Muscle layer of colon (tissue), 2 donors: ENCODE data around the gene HOXB9.

Experiments
- H3K27ac ChIP-seq: one replicate; pipeline ENCODE4 v1.7.0; 2013; ENCODE audit warnings: low read depth, mild to moderate bottlenecking, low read length, moderate library complexity
- H3K27me3 ChIP-seq, 2 donors: one replicate each; pipeline ENCODE4 v1.7.0; 2013; ENCODE audit warnings: low read length in 2 of 2, mild to moderate bottlenecking in 2 of 2; ENCODE audit not compliant: insufficient read depth in 2 of 2, control insufficient read depth in 1 of 2
- H3K36me3 ChIP-seq: one replicate; pipeline ENCODE4 v1.7.0; 2013; ENCODE audit warnings: mild to moderate bottlenecking, low read length; ENCODE audit not compliant: insufficient read depth
- H3K4me1 ChIP-seq: one replicate; pipeline ENCODE4 v1.7.0; 2013; ENCODE audit warnings: mild to moderate bottlenecking, low read length; ENCODE audit not compliant: insufficient read depth
- H3K4me3 ChIP-seq, 2 donors: one replicate each; pipeline ENCODE4 v1.7.0; 2013; ENCODE audit warnings: low read length in 2 of 2, low read depth in 1 of 2, mild to moderate bottlenecking in 1 of 2, moderate library complexity in 1 of 2
- H3K9ac ChIP-seq: one replicate; pipeline ENCODE4 v1.7.0; 2013; ENCODE audit warnings: low read length
- H3K9me3 ChIP-seq: one replicate; pipeline ENCODE4 v1.7.0; 2013; ENCODE audit warnings: mild to moderate bottlenecking, low read length
- donor health status: abdominal sarcoma.
- donor health status: Adenocarcinoma of cecum.

Gene HOXB9

DNA sequence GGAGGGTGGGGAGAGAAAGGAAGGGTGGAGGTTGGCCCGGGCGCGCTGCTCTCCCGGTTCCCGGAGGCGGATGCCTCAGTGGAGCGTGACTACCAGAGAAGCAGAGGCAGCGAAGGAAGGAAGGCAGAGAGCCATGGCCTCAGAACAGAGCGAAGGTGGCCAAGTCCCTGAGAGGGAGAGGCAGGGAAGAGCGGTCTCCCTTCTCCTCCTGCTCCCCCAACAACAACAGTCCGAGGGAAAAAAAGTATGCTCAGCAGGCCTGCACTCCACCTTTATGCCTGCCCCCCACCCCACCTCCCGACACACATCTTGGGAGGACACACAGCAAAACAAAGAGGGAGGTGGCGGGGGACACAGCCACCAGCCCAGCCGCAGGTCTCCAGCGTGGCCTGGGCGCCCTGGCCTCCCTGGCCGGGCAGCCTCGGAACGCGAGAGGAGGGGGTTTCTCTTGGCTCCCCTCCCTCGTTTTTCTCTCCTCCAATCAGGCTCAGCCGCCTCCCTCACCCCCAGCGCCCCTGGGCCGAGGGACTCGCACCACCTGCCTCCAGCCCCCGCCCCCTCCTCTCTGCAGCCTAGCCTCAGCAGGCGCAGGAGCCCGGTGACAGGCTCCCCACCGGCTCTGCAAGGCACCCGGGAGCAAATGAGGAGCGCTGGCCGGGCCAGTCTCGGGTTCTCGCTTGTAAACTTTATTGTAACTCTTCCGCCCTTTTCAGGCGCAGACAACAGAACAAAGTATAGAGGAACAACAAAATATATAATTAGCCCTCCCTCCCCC lies 14.3 kb downstream of the HOXB9 start:
- H3K36me3 ChIP-seq, result no peaks in the 10 kb centered on the region
- H3K27me3 ChIP-seq, result peaks cover 38 to 75% of the 10 kb centered on the region in 2 donors
- H3K4me3 ChIP-seq, result no peak overlapping the region
- no peak overlapping the region for H3K27ac ChIP-seq
- peaks cover 3% of the 10 kb centered on the region for H3K4me1 ChIP-seq
- no peaks in the 10 kb centered on the region for H3K9me3 ChIP-seq
- no peak overlapping the region for H3K9ac ChIP-seq

DNA sequence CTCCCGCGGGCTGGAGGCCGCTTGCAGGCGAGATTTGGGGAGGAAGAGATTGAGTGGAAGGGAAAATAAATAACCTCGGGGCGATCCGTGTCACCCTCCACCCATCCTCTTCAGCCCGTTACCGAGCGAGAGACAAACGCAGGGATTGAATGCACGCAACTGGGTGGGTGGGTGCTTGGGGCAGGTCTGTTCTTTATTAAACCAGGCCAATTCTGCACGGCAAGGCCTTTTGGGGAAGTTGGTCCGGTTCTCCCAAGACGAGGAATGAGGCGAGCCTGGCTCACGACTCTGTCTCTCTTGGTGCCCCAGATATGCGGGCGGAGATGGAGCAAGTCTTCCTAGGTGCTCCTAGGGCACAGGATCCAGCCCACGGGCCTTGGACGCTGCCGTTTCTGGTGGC lies 14.9 kb downstream of the HOXB9 start:
- no peaks in the 10 kb centered on the region for H3K36me3 ChIP-seq
- no peaks in the 10 kb centered on the region for H3K9me3 ChIP-seq
- peaks cover 3% of the 10 kb centered on the region for H3K4me1 ChIP-seq
- H3K4me3 ChIP-seq, result peak overlapping the region; percentile 51 to 74
- H3K27ac ChIP-seq, result peak overlapping the region; percentile 57
- H3K9ac ChIP-seq, result peak overlapping the region; percentile 27
- H3K27me3 ChIP-seq, result peaks cover 31 to 70% of the 10 kb centered on the region in 2 donors

DNA sequence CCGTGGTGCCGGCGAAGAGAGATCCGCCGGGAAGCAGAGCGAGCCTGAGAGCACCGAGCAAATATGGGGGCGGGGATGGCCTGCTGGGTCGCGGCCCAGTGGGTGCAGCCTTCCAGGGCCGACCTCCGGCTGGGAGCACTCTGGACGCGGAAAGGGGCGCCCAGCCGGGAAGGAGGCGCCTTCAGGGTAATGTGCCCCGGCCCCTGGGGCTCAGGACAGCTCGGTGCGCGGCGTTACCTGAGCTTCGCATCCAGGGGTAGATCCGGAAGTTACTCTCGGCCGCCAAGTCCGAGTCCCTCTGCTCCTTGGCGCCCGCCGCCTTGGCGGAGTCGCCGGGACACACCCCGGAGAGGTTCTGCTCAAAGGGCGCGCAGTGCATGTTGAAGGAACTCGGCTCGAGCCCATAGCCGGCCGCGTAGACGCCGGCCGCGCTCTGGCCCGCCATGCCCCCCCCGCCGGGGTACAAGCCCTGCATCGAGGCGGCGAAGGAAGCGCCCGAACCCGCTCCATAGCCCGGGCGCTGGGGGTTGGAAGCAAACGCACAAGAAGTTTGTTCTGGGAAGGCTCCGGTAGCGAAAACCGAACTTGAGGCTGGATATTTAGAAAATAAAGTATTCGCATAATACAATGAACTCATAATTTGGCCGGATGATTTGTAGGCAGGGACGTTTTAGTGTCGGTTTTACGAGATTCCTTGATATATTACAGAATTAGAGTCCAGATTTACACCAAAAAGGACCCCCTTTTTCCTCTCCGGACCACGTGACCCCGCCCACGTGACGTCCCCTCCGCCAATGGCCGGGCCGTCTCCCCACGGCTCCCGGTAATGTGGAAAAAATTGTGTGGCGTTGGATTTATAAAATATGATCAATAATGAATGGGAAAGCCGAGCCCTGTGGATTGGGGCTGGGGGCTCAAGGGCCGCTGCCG lies 15.6 kb downstream of the HOXB9 start, which contains the start of gene HOXB7:
TSS of gene HOXB7 (minus strand) at position 736 of the 930 bp plus-strand sequence. CDS start at position 637, 99 bp downstream.
- Histone ChIP-seq H3K27me3 (peaks cover 25 to 63% of the 10 kb centered on the region in 2 donors), H3K27ac (peak within 1 kb of the TSS; percentile 57), H3K4me3 (peak within 1 kb of the TSS; percentile 74 to 80), H3K36me3 (no peaks in the 10 kb centered on the region), H3K9me3 (no peaks in the 10 kb centered on the region), H3K9ac (peak within 1 kb of the TSS; percentile 27), H3K4me1 (peaks cover 4% of the 10 kb centered on the region)

DNA sequence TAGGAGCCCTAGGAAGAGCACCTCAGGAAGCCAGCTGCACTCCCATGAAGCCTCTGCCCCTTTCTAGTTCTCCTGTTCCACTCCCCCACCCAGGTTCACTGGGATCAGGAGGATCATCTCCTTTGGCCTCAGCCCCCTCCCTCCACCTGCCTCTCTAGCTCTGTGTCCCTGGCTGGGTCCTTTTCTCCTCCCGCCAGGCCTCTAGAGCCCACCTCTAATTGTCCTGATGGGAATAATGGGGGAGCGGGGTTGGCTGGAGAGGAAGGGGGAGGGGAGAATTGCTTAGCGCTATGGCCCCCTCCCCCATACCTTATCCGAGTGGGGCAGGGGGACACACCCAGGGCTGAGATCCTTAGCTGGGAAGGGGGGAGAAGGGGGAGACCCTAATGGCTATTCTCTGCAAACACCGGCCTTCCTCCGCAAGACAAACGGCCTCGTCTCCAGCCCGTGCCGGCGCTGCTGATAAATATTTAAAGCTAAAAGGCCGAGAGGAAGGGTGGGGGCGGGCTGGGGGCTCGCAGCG lies 16.3 kb downstream of the HOXB9 start:
- Histone ChIP-seq H3K36me3 (no peaks in the 10 kb centered on the region), H3K4me3 (peak overlapping the region; percentile 74 to 80), H3K9ac (no peak overlapping the region), H3K4me1 (peaks cover 9% of the 10 kb centered on the region), H3K9me3 (no peaks in the 10 kb centered on the region), H3K27me3 (peaks cover 17 to 56% of the 10 kb centered on the region in 2 donors), H3K27ac (peak overlapping the region; percentile 57)

DNA sequence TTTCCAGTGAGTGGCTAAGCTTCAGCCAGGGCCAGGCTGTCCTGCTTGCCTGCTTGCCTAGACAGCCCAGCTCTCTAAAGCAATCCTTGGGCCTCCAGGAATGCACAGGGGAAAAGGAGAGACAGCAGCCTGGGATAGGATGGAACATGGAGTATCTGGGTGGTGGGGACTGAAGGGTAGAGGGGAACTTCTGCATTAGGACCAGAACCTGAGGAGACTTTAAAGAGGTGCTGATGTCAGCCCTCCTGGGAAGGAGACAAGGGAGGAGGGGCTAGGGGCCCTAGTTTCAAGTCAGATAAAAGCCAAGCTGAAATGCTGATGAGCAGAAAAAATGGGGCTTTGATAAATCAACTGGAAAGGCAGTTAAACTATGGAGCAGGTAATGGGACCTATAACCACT lies 17.1 kb downstream of the HOXB9 start:
- Histone ChIP-seq H3K4me3 (no peak overlapping the region), H3K9me3 (no peaks in the 10 kb centered on the region), H3K27ac (no peak overlapping the region), H3K27me3 (peaks cover 11 to 48% of the 10 kb centered on the region in 2 donors), H3K9ac (no peak overlapping the region), H3K36me3 (peaks cover 1% of the 10 kb centered on the region), H3K4me1 (peaks cover 9% of the 10 kb centered on the region)

DNA sequence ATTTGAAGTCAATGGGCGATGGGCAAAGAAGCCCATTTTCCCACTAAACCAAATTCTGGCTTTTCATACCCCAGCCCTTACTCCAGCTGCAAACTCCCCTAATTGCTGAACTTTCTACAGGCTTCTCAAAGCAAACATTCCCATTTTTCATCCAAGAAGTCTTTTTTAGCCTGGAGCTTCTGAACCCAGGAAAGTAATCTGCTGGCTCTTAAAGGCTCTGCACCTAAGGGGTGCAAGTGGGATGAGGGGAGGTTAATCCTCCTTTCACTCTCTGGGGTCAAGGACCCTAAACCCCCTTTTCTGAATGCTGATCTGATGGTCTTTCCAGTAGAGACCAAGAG lies 17.7 kb downstream of the HOXB9 start:
- H3K4me3 ChIP-seq, result no peak overlapping the region
- H3K27ac ChIP-seq, result no peak overlapping the region
- H3K36me3 ChIP-seq, result peaks cover 5% of the 10 kb centered on the region
- no peak overlapping the region for H3K9ac ChIP-seq
- H3K4me1 ChIP-seq, result peaks cover 9% of the 10 kb centered on the region
- no peaks in the 10 kb centered on the region for H3K9me3 ChIP-seq
- peaks cover 6 to 43% of the 10 kb centered on the region in 2 donors for H3K27me3 ChIP-seq

DNA sequence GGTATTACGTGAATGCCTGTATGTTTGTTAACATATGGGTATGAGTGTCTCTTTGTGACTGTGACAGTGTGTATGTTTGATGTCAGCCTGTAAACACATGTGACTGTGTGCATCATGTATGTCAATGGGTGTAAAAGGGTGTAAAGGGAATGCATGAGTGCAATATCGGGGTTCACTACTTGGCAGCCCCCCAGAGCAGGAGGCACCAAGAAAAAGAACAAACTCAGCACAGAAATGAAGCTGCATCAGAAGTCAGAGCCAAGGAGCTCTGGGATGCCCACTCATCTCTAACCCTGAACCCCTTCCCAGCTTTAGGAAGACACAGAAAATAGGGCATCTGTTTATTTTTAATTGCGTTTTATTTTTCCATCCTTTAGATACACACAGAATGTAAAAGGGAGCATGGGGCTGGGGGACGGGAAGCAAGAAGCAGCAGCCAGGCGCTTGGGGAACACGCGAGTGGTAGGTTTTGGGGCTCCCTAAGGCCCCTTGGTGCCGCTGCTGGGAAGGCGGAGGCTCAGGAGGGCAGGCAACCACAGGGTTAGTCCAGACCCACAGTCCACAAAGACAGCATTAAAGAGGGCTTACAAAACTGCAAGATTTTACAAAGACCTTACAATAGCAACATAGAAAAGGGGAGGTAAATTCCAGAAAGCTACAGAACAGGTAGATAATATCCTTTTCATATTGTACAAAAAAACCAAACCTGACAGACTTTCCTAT lies 19.1 kb downstream of the HOXB9 start:
- Histone ChIP-seq H3K9ac (no peak overlapping the region), H3K27me3 (peaks cover 0 to 31% of the 10 kb centered on the region in 2 donors), H3K9me3 (no peaks in the 10 kb centered on the region), H3K4me3 (no peak overlapping the region), H3K36me3 (peaks cover 5% of the 10 kb centered on the region), H3K4me1 (peaks cover 20% of the 10 kb centered on the region), H3K27ac (no peak overlapping the region)

DNA sequence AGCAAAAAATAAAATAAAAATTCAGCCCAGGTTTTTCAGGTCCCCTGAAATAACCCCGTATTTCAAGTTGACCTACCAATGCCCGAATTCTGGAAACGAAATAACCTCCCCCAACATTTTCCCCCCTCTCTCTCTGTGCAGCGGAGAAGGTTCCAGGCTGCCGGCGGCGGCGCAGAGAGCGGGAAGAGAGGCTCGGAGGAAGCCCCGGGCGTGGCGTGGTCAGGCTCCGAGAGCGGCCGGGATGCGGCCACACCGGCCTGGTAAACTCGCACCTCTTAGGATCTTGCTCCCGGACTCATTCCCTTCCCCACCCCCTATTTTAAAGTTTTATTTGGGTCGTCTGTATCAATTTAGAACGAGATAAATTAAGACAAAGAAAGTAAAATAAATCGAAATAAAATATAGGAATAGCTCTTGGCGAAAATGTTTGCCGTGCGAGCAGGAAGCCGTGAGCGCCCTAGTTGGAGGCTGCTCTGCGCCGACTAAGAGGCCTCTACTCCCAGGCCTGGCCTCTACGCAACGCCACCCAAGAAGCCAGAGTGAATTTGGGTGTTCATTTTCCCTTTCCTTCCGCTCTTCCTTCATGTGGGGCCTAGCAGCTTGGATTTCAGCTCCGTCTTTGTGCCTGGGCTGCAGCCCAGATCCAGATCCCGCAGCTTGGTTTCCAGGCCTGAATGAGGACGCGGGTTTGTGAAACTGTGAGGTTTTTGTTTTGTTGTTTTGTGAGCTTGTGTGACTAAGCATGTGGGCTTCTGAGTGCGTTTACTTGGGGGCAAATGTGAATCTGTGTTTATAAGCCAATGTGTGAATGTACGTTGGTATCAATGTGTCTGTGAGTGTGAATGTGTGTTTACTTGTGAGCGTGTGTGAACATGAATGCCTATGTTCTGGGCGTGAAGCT lies 19.9 kb downstream of the HOXB9 start:
- no peaks in the 10 kb centered on the region for H3K9me3 ChIP-seq
- peaks cover 5% of the 10 kb centered on the region for H3K36me3 ChIP-seq
- no peak overlapping the region for H3K4me3 ChIP-seq
- peaks cover 27% of the 10 kb centered on the region for H3K4me1 ChIP-seq
- H3K27ac ChIP-seq, result no peak overlapping the region
- peaks cover 0 to 23% of the 10 kb centered on the region in 2 donors for H3K27me3 ChIP-seq
- H3K9ac ChIP-seq, result no peak overlapping the region

DNA sequence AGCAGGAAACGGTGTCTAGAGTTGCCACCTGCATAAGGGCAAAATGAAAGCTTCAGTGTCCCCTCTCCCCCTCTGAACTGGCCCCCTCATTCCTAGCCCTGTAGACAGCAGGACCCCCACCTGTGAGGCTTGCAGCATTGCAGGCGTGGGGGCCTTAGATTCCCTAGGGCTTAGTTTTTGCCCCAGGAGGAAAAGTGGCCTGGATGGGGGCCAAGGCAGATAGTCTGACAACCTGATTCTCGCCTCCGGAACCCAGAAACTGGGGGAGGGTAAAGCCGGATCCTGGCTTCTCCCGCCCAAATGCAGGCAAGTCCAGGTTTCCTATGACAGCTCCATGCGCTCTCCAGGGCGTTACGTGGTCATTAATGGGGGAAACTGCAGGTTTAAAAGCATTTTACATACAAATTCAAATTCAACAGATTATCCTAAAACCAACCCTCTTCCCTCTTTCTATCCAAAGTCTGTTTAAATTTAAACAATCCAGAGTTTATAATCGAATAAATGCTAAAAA lies 20.7 kb downstream of the HOXB9 start:
- H3K27ac ChIP-seq, result peak overlapping the region; percentile 62
- peaks cover 35% of the 10 kb centered on the region for H3K4me1 ChIP-seq
- H3K9ac ChIP-seq, result peak overlapping the region; percentile 34
- peaks cover 0 to 16% of the 10 kb centered on the region in 2 donors for H3K27me3 ChIP-seq
- H3K9me3 ChIP-seq, result no peaks in the 10 kb centered on the region
- peak overlapping the region in 1 of 2 donors; percentile 69 for H3K4me3 ChIP-seq
- peaks cover 5% of the 10 kb centered on the region for H3K36me3 ChIP-seq

DNA sequence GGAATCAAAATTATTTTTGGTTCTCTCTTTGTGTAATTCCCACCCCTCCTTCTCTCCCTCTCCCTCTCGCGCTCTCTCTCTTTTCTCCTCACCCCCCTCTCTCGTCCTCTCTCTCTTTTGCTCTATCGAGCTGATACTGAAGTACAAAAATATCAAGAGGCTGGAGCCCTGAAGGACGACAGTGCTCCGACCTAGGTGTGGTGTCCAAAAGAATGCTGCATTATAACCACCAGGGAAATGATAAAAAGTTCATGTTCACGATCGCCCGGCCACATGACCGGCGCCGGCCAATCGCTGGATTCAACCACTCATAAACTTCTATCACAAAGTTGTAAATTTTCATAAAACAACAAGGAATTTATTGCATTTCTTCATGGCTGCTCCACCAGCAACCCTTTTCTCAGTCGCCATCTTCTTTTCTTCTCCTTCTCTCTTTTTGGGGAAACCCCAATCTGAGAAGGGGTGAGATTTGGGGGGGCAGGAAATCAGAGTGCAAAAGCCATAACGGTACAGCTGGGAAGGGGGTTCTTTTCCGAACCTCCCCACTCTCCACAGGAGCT lies 21.3 kb downstream of the HOXB9 start, which contains the start of gene HOXB6:
TSS of gene HOXB6 (minus strand) at position 217 of the 560 bp plus-strand sequence. CDS start 6,836 bp downstream, outside the sequence.
- peak within 1 kb of the TSS; percentile 15 to 69 for H3K4me3 ChIP-seq
- no peaks in the 10 kb centered on the region for H3K9me3 ChIP-seq
- H3K36me3 ChIP-seq, result peaks cover 5% of the 10 kb centered on the region
- peak within 1 kb of the TSS; percentile 72 for H3K27ac ChIP-seq
- H3K9ac ChIP-seq, result peak within 1 kb of the TSS; percentile 34
- H3K4me1 ChIP-seq, result peaks cover 41% of the 10 kb centered on the region
- H3K27me3 ChIP-seq, result peaks cover 0 to 10% of the 10 kb centered on the region in 2 donors
